ENCODE results near the gene BMAL2.

DNA sequence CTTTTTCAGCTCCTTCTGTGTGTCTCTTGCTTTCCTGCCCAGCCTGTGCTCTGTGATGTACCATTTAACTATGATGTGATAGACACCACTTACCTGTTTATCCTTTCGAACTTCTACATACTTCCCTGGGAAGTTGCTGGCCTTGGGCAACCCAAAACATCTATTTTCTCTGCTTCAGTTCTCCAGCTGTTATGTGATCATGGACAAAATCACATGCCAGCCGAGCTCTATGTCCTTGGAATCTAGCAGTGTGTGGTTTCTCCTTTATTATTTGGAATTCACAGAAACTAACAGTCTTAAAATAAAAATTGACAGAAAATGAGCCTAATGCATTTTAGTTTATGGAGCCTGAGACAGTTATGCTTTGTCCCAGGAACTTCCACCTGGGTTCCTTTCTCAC, 22.9 kb downstream of the BMAL2 start:
- TF ChIP-seq POLR2A (IDR thresholded peaks at IDR 0.05) (no peak), POLR2AphosphoS5 (IDR thresholded peaks at IDR 0.05) (no peak), EP300 (IDR thresholded peaks at IDR 0.05) (no peak)
- TF ChIP-seq, protein P1, sequence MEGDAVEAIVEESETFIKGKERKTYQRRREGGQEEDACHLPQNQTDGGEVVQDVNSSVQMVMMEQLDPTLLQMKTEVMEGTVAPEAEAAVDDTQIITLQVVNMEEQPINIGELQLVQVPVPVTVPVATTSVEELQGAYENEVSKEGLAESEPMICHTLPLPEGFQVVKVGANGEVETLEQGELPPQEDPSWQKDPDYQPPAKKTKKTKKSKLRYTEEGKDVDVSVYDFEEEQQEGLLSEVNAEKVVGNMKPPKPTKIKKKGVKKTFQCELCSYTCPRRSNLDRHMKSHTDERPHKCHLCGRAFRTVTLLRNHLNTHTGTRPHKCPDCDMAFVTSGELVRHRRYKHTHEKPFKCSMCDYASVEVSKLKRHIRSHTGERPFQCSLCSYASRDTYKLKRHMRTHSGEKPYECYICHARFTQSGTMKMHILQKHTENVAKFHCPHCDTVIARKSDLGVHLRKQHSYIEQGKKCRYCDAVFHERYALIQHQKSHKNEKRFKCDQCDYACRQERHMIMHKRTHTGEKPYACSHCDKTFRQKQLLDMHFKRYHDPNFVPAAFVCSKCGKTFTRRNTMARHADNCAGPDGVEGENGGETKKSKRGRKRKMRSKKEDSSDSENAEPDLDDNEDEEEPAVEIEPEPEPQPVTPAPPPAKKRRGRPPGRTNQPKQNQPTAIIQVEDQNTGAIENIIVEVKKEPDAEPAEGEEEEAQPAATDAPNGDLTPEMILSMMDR (IDR thresholded peaks at IDR 0.05), result no peak

All from suprapubic skin (tissue), 4 donors.